Heart right ventricle (tissue), 16 donors: Measurements from ENCODE around the gene PPFIA3. TPM values are rescaled to one million over a fixed set of nuclear protein-coding genes. Genes with fewer than 3 reads are reported as not detected.
"Not testable (repeated sequence)": the region's sequence is repeated elsewhere in the genome, so short reads cannot be mapped to it uniquely, and the experiment has no call there.

Experiments used
- ATAC-seq, 8 donors: fragments of 200-7000 bp; cut with Tn5 transposase; one replicate each; pipeline ENCODE4 v1.9.1; 2020; ENCODE audit warnings: mild to moderate bottlenecking in 8 of 8, moderate library complexity in 8 of 8, moderate number of reproducible peaks in 1 of 8
- DNase-seq, 2 donors: peaks; one replicate each; pipeline ENCODE4 v3.0.0-alpha.2; 2020
- H3K27ac ChIP-seq, 10 donors: fragments of 200-600 bp; sonication (generic) in 2 of 10; one replicate each; pipeline versions ENCODE4 v1.5.0 to v1.8.0; 2020 to 2022; ENCODE audit warnings: mild to moderate bottlenecking in 3 of 10
- H3K27me3 ChIP-seq, 7 donors: fragments of 200-600 bp; one replicate each; pipeline ENCODE4 v1.8.0; 2021 to 2022; ENCODE audit warnings: mild to moderate bottlenecking in 2 of 7
- H3K36me3 ChIP-seq, 9 donors: fragments of 200-600 bp; sonication (generic) in 1 of 9; one replicate each; pipeline versions ENCODE4 v1.5.0 to v1.8.0; 2020 to 2022; ENCODE audit warnings: mild to moderate bottlenecking in 2 of 9
- H3K4me1 ChIP-seq, 9 donors: fragments of 200-600 bp; sonication (generic) in 1 of 9; one replicate each; pipeline versions ENCODE4 v1.5.0 to v1.8.0; 2020 to 2022; ENCODE audit warnings: mild to moderate bottlenecking in 4 of 9
- H3K4me3 ChIP-seq, 10 donors: fragments of 200-600 bp; sonication (generic) in 2 of 10; one replicate each; pipeline versions ENCODE4 v1.5.0 to v1.8.0; 2020 to 2022; ENCODE audit warnings: mild to moderate bottlenecking in 7 of 10, moderate library complexity in 2 of 10
- H3K9me3 ChIP-seq, 11 donors: fragments of 200-600 bp in 10 of 11; sonication (generic) in 2 of 11; one replicate each; pipeline versions ENCODE4 v1.5.0 to v1.8.0; 2013 to 2022; ENCODE audit warnings: mild to moderate bottlenecking in 2 of 11, control low read depth in 1 of 11, moderate library complexity in 1 of 11
- WGBS, 2 donors: extraction: QIAGEN DNeasy Blood & Tissue Kit; methylation state at CpG; one replicate each; pipeline ENCODE4 v1.1.7; 2013; ENCODE audit warnings: inconsistent platforms in 1 of 2; 5-methylcytosine and 5-hydroxymethylcytosine counted together
- intact Hi-C, 10 donors: fragments of 100-400 bp; cut with DNase I; formaldehyde crosslinking; loops; one replicate each; pipeline versions ENCODE4 v1.11.1 to v1.14.2; 2022
- polyA plus RNA-seq, 2 donors: library from polyadenylated mRNA; stranded (reverse); fragments of 200-250 nt; gene quantifications; one replicate each; pipeline ENCODE4 v1.2.3, GENCODE V29; 2013
- total RNA-seq, 10 donors: library from RNA; stranded (reverse); fragmentation: NEBNext Ultra II Directional in 3 of 10; extraction: Animal tissue kit (Norgen Biotek cat#: 25700) in 3 of 10; gene quantifications; one replicate each; pipeline versions ENCODE4 v1.2.1 to v1.2.4, GENCODE V29; 2021 to 2023
- TF ChIP-seq, protein P1 (sequence below), 9 donors: fragments of 200-600 bp; sonication (generic) in 2 of 9; IDR thresholded peaks; one replicate each; pipeline versions ENCODE4 v1.5.0 to v1.8.0; 2021 to 2022; ENCODE audit warnings: antibody characterized with exemption in 9 of 9, mild to moderate bottlenecking in 5 of 9, moderate library complexity in 1 of 9
- donor health status: Arrhythmogenic right ventricular cardiomyopathy.
- donor health status: ischemic (EF 13 %, LVEDD 7.1; RV severe dilation, severe dysfunction).
- donor health status: healthy with polysubstance abuse.
- donor health status: DM: no; HTN: yes; CAD: no.
- donor health status: DM: no; HTN: no; CAD: no.
- donor health status: ischemic (EF 25% LVEDD 6.9; RV normal size, moderate dysfunction).
- donor health status: ischemic (EF 25% LVEDD 5.7; RV mildly dilated, moderate dysfunction).
- donor health status: healthy.
- donor health status: DM: yes; HTN: yes; CAD: no.
- donor health status: Ischemic cardiomyopathy.
- donor health status: ischemic (EF 35%, LVEDD 5.7; RV mildly dilated, moderate dysfunction).
- donor health status: nonischemic (EF 11% LVEDD 7.7; RV severe dilation, severe dysfunction).
- donor health status: DM: yes; HTN: yes; CAD: no.
- donor health status: PGD.
- donor health status: ischemic (EF 29% LVEDD 5.4; RV normal size, mild dysfunction).
- donor health status: nonischemic (EF 23%, LVEDD 6.1; RV moderate dilation, normal function).

The PPFIA3 gene
- total and polyA plus RNA-seq, 12 donors = 3.6 to 16.7 (median 6.3) TPM

- no peak overlapping the region for H3K4me3 ChIP-seq
- ATAC-seq (no peak), DNase-seq (no peak)
- WGBS, 2 donors = 96 to 97% methylated on average over 2 of the region's 2 CpGs
- no peaks in the 10 kb centered on the region for H3K27me3 ChIP-seq
- H3K36me3 ChIP-seq = peaks cover 0 to 99% (median 66%) of the 10 kb centered on the region in 9 donors
- H3K4me1 ChIP-seq = no peaks in the 10 kb centered on the region
- intact Hi-C loops = no loop called here
- H3K27ac ChIP-seq = no peak overlapping the region
- H3K9me3 ChIP-seq = no peaks in the 10 kb centered on the region
- TF ChIP-seq, protein P1, sequence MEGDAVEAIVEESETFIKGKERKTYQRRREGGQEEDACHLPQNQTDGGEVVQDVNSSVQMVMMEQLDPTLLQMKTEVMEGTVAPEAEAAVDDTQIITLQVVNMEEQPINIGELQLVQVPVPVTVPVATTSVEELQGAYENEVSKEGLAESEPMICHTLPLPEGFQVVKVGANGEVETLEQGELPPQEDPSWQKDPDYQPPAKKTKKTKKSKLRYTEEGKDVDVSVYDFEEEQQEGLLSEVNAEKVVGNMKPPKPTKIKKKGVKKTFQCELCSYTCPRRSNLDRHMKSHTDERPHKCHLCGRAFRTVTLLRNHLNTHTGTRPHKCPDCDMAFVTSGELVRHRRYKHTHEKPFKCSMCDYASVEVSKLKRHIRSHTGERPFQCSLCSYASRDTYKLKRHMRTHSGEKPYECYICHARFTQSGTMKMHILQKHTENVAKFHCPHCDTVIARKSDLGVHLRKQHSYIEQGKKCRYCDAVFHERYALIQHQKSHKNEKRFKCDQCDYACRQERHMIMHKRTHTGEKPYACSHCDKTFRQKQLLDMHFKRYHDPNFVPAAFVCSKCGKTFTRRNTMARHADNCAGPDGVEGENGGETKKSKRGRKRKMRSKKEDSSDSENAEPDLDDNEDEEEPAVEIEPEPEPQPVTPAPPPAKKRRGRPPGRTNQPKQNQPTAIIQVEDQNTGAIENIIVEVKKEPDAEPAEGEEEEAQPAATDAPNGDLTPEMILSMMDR (IDR thresholded peaks at IDR 0.05) = no peak
Measured at GRCh38 chr19:49173198-49173597, 53.9 kb downstream of the PPFIA3 start.

- intact Hi-C loops = no loop called here
- Histone ChIP-seq H3K4me1 (no peaks in the 10 kb centered on the region), H3K9me3 (peaks cover 0 to 9% (median 0%) of the 10 kb centered on the region in 11 donors), H3K27me3 (no peaks in the 10 kb centered on the region), H3K36me3 (peaks cover 0 to 91% (median 40%) of the 10 kb centered on the region in 9 donors), H3K27ac (no peak overlapping the region), H3K4me3 (no peak overlapping the region)
- ATAC-seq = peak in 1 of 8 donors; percentile 18
- TF ChIP-seq, protein P1 (IDR thresholded peaks at IDR 0.05) = no peak
- no peak for DNase-seq
- 94 to 96% methylated on average over 4 of the region's 4 CpGs for WGBS, 2 donors
Measured at GRCh38 chr19:49180659-49181058, 61.3 kb downstream of the PPFIA3 start.

DNA sequence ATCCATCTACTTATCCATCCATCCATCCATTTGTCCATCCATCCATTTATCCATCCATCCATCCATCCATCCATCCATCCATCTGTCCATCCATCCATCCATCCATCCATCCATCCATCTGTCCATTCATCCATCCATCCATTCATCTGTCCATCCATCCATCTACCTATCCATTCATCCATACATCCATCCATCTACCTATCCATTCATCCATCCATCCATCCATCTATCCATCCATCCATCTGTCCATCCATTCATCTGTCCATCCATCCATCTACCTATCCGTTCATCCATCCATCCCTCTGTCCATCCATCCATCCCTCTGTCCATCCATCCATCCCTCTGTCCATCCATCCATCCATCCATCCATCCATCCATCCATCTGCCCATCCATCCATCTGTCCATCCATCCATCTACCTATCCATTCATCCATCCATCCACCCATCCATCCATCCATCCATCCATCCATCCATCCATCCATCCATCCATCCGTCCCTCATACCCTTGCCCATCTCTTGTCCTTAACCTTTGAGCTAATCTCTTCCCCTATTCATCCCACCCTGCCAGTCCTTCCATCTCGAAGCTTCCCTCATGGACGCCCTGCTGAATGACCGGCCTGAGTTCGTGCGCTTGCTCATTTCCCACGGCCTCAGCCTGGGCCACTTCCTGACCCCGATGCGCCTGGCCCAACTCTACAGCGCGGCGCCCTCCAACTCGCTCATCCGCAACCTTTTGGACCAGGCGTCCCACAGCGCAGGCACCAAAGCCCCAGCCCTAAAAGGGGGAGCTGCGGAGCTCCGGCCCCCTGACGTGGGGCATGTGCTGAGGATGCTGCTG lies 62.9 kb downstream of the PPFIA3 start:
- H3K27me3 ChIP-seq, H3K4me1 ChIP-seq, H3K27ac ChIP-seq, intact Hi-C loops, H3K9me3 ChIP-seq, H3K4me3 ChIP-seq, DNase-seq: not testable (repeated sequence)
- 78 to 83% methylated on average over 20 of the region's 20 CpGs for WGBS, 2 donors
- peak in 1 of 8 donors; percentile 11 for ATAC-seq
- peaks cover 0 to 91% (median 49%) of the 10 kb centered on the region in 9 donors for H3K36me3 ChIP-seq

DNA sequence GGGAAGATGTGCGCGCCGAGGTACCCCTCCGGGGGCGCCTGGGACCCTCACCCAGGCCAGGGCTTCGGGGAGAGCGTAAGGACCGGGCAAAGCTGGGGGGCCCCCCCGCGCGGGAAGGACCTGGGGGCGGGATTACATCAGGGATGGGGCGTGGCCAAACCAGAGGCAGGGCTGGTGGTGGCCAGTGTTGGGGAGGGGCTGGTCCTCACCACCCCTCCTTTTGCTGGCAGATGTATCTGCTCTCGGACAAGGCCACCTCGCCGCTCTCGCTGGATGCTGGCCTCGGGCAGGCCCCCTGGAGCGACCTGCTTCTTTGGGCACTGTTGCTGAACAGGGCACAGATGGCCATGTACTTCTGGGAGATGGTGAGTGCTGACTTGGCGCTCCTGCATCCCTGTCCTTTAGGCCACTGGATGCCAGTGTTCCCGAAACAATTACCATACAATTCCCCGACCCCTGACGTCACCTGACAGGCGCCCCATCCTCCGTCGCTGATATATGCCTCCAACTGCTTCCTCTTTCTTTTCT lies 63.6 kb downstream of the PPFIA3 start:
- TF ChIP-seq, protein P1 (IDR thresholded peaks at IDR 0.05) = no peak
- H3K4me3 ChIP-seq = no peak overlapping the region
- no peak overlapping the region for H3K27ac ChIP-seq
- no peaks in the 10 kb centered on the region for H3K4me1 ChIP-seq
- H3K9me3 ChIP-seq = peaks cover 0 to 9% (median 0%) of the 10 kb centered on the region in 11 donors
- ATAC-seq = peak in 4 of 8 donors; percentile 9 to 52 (median 37)
- WGBS, 2 donors = 69 to 77% methylated on average over 26 of the region's 26 CpGs
- DNase-seq = no peak
- intact Hi-C loops = no loop called here
- no peaks in the 10 kb centered on the region for H3K27me3 ChIP-seq
- peaks cover 0 to 91% (median 50%) of the 10 kb centered on the region in 9 donors for H3K36me3 ChIP-seq
